HEK293 (cell line): ENCODE measurements around the gene DGCR6L.
"Not testable (repeated sequence)": the region's sequence is repeated elsewhere in the genome, so short reads cannot be mapped to it uniquely, and the experiment has no call there.

Experiments used
- CTCF ChIA-PET: fragments of 350-600 bp; formaldehyde crosslinking; extraction: SDS; loops from one replicate; lab custom pipeline; 2021; ENCODE audit warnings: antibody characterized with exemption; lab: Yijun Ruan, JAX
- POLR2A ChIA-PET: fragments of 300-600 bp; formaldehyde crosslinking; extraction: SDS; loops from one replicate; lab custom pipeline; 2020; ENCODE audit warnings: antibody characterized with exemption, inconsistent platforms; lab: Yijun Ruan, JAX
- H3K27ac ChIP-seq: fragments of 200-500 bp; sonication (Bioruptor generic); 2 replicates; pipeline ENCODE4 v1.5.1; 2014; ENCODE audit warnings: low read depth, low read length, control low read depth, inconsistent platforms; ENCODE audit errors: extremely low read depth
- H3K36me3 ChIP-seq, 2 experiments: fragments of 200-500 bp in 1 of 2; sonication (Bioruptor generic) in 1 of 2; 1 replicate in 1 of 2; 2 replicates in 1 of 2; pipeline ENCODE4 v1.5.1; 2014 to 2017; ENCODE audit warnings: inconsistent platforms in 2 of 2, low read length in 2 of 2; ENCODE audit not compliant: control insufficient read depth in 2 of 2, insufficient read depth in 1 of 2
- H3K4me1 ChIP-seq: fragments of 200-500 bp; sonication (Bioruptor generic); 2 replicates; pipeline ENCODE4 v1.5.1; 2014; ENCODE audit warnings: mild to moderate bottlenecking, low read length, inconsistent platforms; ENCODE audit not compliant: control insufficient read depth, insufficient read depth
- H3K4me3 ChIP-seq: 2 replicates; pipeline ENCODE4 v1.5.1; 2011; ENCODE audit warnings: low read depth, mild to moderate bottlenecking, control low read depth, low read length, moderate library complexity
- H3K9me3 ChIP-seq: fragments of 200-500 bp; sonication (Bioruptor generic); 2 replicates; pipeline ENCODE4 v1.5.1; 2014; ENCODE audit warnings: low read depth, low read length, inconsistent platforms; ENCODE audit not compliant: control insufficient read depth, insufficient read depth
- GLIS1 ChIP-seq: fragments of 450-650 bp; formaldehyde crosslinking; IDR thresholded peaks from 2 replicates; pipeline ENCODE4 v1.5.1; 2016; ENCODE audit warnings: missing biosample characterization, missing genetic modification characterization
- KLF1 ChIP-seq: fragments of 450-650 bp; formaldehyde crosslinking; IDR thresholded peaks from 2 replicates; pipeline ENCODE4 v1.5.1; 2016; ENCODE audit warnings: missing biosample characterization, missing genetic modification characterization
- KLF17 ChIP-seq: fragments of 450-650 bp; formaldehyde crosslinking; IDR thresholded peaks from 2 replicates; pipeline ENCODE4 v1.5.1; 2016; ENCODE audit warnings: missing biosample characterization, missing genetic modification characterization
- PRDM10 ChIP-seq: fragments of 450-650 bp; formaldehyde crosslinking; IDR thresholded peaks from 2 replicates; pipeline ENCODE4 v1.5.1; 2016; ENCODE audit warnings: missing biosample characterization, missing genetic modification characterization
- ZBTB11 ChIP-seq: fragments of 450-650 bp; formaldehyde crosslinking; conservative IDR thresholded peaks from 2 replicates; pipeline ENCODE4 v1.5.1; 2016; ENCODE audit warnings: low read depth, missing biosample characterization, missing genetic modification characterization
- ZFP3 ChIP-seq: fragments of 450-650 bp; formaldehyde crosslinking; IDR thresholded peaks from 2 replicates; pipeline ENCODE4 v1.5.1; 2016; ENCODE audit warnings: low read depth, missing biosample characterization, missing genetic modification characterization
- ZNF133 ChIP-seq: fragments of 450-650 bp; formaldehyde crosslinking; IDR thresholded peaks from 2 replicates; pipeline ENCODE4 v1.5.1; 2016; ENCODE audit warnings: missing biosample characterization, missing genetic modification characterization
- ZNF48 ChIP-seq: fragments of 450-650 bp; formaldehyde crosslinking; IDR thresholded peaks from 2 replicates; pipeline ENCODE4 v1.5.1; 2016; ENCODE audit warnings: missing biosample characterization, missing genetic modification characterization
- ZNF600 ChIP-seq: fragments of 450-650 bp; formaldehyde crosslinking; IDR thresholded peaks from 2 replicates; pipeline ENCODE4 v1.5.1; 2016; ENCODE audit warnings: missing biosample characterization, missing genetic modification characterization
- ZNF658 ChIP-seq: fragments of 450-650 bp; formaldehyde crosslinking; IDR thresholded peaks from 2 replicates; pipeline ENCODE4; 2016; ENCODE audit warnings: missing biosample characterization, missing genetic modification characterization

The DGCR6L gene

DNA sequence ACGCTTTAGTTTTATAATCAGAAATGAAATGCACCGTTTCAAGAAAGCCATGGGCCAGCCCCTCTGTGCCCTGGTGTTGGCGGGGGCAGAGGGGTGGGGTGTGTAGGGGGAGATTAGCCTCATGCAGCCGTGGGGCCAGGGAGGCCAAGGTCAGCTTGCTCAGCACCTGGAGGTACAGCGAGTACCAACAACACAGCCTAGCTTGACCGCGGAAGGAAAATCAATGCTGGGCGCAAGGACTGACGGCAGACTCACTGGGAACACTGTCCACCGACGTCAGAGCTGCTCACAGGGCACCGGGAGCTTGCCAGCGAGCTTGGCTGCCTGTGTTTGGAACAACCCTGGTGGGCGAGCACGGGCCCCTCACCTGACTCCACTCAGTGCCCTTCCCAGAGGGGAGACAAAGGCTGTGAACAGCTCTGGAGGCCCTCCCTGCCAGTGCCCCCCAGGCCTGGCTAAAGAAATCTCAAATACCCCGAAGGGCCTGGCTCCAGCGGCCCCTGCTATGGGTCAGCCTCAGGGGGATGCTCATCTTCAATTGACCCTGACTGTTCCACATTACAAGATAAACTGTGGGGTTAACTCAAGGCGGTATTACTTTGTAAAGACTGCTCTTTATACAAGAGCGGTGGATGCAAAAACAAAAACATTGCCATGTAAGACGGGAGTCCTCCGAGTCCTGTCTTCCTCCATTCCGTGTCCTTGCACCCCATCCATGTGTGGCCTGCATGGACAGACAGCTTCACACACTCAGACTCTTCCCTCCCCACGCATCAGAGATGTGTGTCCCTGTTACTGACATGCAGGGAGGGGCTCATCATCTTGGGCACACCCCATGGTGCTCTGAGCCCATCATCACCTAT lies 30.4 kb downstream of the DGCR6L start:
- H3K36me3 ChIP-seq, H3K9me3 ChIP-seq, H3K4me3 ChIP-seq, H3K27ac ChIP-seq, POLR2A ChIA-PET, H3K4me1 ChIP-seq: not testable (repeated sequence)
- CTCF ChIA-PET: interaction anchor here (0.6 to 0.7 kb wide), 2 partner anchors 74 to 324 kb away, joined by 3 read pairs; no protein-coding TSS in a partner anchor

GRCh38 chr22:20286784-20287423 lies 33.0 kb downstream of the DGCR6L start:
- H3K4me3 ChIP-seq, H3K27ac ChIP-seq, H3K36me3 ChIP-seq, POLR2A ChIA-PET, H3K4me1 ChIP-seq, H3K9me3 ChIP-seq: not testable (repeated sequence)
- peak; percentile 80 for TF ChIP-seq ZNF600 (tag by site-specific recombination)
- CTCF ChIA-PET: interaction anchor here (1.2 to 4.2 kb wide), 4 partner anchors 14 to 167 kb away, joined by 3 to 64 read pairs (median 6); no protein-coding TSS in a partner anchor

GRCh38 chr22:20286312-20286660 lies 33.6 kb downstream of the DGCR6L start:
- not testable (repeated sequence) for H3K27ac ChIP-seq, H3K9me3 ChIP-seq, H3K36me3 ChIP-seq, H3K4me3 ChIP-seq, H3K4me1 ChIP-seq
- ChIA-PET POLR2A (interaction anchor here (1.5 kb wide), 1 partner anchor 129 kb away, joined by 3 read pairs; no protein-coding TSS in a partner anchor), CTCF (interaction anchor here (0.6 to 4.2 kb wide), 13 partner anchors 9 to 311 kb away, joined by 3 to 64 read pairs (median 4); no protein-coding TSS in a partner anchor)
- TF ChIP-seq GLIS1 (tag by site-specific recombination): peak; percentile 41
- peak; percentile 43; the same call in 1 of the 2 replicates for TF ChIP-seq KLF1 (tag by site-specific recombination)
- 0 out of 2 replicates have a peak, but pooled peaks have one; percentile 43 for TF ChIP-seq KLF17 (tag by site-specific recombination)

- ChIA-PET CTCF (interaction anchor here (0.6 to 4.2 kb wide), 21 partner anchors 9 to 555 kb away, joined by 3 to 64 read pairs (median 4); no protein-coding TSS in a partner anchor), POLR2A (interaction anchor here (1.5 kb wide), 1 partner anchor 128 kb away, joined by 3 read pairs; no protein-coding TSS in a partner anchor)
These were observed 34.2 kb downstream of the DGCR6L start for GRCh38 chr22:20285473-20286311.

GRCh38 chr22:20284471-20285086 lies 35.3 kb downstream of the DGCR6L start:
- H3K9me3 ChIP-seq: no peaks in the 10 kb centered on the region
- no peak for TF ChIP-seq ZBTB11 (tag by site-specific recombination)
- TF ChIP-seq ZNF658: no peak
- TF ChIP-seq ZNF48 (tag by site-specific recombination): no peak
- no peak for TF ChIP-seq ZNF133
- TF ChIP-seq PRDM10 (tag by site-specific recombination): no peak
- TF ChIP-seq ZFP3 (tag by site-specific recombination): no peak
- POLR2A ChIA-PET: interaction anchor here (1.3 kb wide), 1 partner anchor 45 kb away, joined by 3 read pairs; no protein-coding TSS in a partner anchor
- CTCF ChIA-PET: interaction anchor here (0.6 to 4.2 kb wide), 10 partner anchors 8 to 172 kb away, joined by 3 to 64 read pairs (median 4); no protein-coding TSS in a partner anchor
- H3K4me3 ChIP-seq: no peak overlapping the region
- no peaks in the 10 kb centered on the region for H3K36me3 ChIP-seq
- H3K4me1 ChIP-seq: no peaks in the 10 kb centered on the region
- no peak overlapping the region for H3K27ac ChIP-seq

More at GRCh38 chr22:20285473-20286311, 34.2 kb downstream of the DGCR6L start:
- not testable (repeated sequence) for H3K36me3 ChIP-seq, H3K27ac ChIP-seq, H3K4me3 ChIP-seq, H3K9me3 ChIP-seq, H3K4me1 ChIP-seq
